OCI-M1 (cell line): ENCODE measurements around the gene CCL17.
"Not testable (repeated sequence)": the region's sequence is repeated elsewhere in the genome, so short reads cannot be mapped to it uniquely, and the experiment has no call there.

Experiments
- DNase-seq: peaks from one replicate; lab custom pipeline; 2025; lab: John Stamatoyannopoulos, UW

The CCL17 gene

DNA sequence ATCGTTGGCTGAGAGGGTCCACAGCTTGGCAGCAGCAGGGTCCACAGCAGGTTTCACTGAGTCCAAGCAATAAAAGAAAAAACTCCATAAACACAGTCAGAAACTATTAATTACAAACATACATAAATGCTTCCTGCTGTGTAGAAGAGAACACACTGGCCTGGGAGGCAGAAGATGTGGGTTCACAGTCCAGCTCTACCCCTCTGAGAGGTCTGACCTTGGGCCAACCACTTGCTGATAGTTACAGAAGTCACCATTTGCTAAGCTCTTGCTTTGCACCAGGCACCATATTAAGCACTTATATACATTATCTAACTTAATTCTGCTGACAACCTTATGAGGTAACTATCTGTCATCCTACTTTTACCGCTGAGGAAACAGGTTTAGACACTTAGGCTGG lies 27.9 kb downstream of the CCL17 start:
- no peak for DNase-seq

DNA sequence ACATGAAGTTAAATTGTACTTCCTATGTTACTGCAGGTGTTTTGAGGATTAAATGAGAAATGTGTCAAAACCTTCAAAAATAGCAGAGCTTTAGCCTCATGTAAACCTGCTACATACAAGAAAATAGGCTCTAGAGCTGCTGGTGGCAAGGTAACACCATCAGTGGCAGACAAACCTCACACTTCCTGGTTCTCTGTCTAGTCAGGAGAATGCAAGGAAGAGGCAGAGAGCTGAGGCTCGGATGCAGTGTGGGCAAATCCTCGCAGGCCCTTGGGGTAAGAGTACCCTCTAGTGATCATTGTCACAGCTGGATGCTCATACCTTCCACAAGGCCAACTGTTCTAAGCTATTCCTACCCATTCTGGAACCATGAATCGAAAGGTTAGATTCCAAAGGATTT lies 28.4 kb downstream of the CCL17 start:
- no peak for DNase-seq

DNA sequence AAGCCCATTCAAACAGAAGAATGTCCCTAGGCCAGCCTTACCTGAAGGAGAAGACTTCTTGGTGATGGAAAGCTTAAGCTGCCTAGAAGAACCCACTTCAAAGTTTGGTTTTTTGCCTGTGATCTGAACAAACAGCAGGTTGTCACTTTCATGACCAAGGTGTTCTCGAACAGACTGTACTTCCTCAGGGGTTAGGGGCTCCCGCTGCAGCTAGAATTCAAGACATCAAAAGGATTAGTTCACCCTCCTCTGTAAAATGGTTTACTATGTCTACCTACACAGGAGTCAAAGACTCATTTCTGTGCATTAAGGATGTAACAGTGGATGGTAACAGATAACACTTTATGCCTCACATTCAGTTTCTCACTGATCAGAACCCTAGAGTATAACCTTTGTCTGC lies 29.4 kb downstream of the CCL17 start:
- no peak for DNase-seq

DNA sequence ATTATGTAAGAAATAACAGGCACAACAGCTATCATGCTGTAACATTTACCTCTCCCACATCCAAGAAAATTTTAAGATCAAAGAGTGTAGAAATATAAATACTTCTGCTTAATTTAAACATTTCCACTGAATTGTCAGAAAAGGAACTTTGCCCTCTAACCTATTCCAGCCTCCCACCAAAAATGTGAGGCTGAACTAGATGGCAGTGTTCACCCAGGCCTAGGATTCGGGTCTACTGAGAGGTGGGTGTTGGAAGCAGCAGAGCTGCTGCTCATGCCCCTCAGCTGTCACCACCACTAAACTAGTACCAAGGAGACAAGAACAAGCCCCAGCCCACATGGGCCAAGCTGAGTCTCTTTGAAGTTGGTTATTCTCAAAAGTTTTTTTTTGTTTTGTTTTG lies 31.3 kb downstream of the CCL17 start:
- DNase-seq: no peak

DNA sequence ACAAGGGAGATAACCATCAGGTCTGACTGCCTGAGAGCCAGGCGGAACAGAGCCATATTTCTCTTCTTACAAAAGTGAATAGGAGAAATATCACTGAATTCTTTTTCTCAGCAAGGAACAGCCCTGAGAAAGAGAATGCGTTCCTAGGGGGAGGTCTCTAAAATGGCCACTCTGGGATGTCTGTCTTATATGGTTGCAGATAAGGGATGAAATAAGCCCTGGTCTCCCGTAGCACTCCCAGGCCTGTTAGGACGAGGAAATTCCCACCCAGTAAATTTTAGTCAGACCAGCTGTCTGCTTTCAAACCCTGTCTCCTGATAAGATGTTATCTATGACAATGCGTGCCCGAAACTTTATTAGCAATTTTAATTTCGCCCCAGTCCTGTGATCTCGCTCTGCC lies 35.4 kb downstream of the CCL17 start:
- DNase-seq: not testable (repeated sequence)

DNA sequence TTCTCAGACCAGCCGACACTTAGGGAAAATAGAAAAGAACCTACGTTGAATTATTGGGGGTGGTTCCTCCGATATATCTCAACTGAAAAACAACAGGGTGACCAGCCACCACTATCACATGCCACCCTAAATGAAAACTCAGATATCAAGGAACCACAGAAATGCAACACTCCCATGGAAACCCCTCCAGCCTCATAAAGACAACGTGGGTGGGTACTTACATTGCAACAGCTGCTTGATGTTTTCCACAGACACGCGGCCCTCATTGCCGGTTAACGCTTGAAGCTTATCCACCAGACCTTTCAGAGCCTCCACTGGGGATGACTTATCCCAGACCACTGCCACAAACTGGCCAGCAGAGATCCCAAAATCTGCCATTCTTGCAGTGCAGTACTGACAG lies 36.0 kb downstream of the CCL17 start:
- not testable (repeated sequence) for DNase-seq

DNA sequence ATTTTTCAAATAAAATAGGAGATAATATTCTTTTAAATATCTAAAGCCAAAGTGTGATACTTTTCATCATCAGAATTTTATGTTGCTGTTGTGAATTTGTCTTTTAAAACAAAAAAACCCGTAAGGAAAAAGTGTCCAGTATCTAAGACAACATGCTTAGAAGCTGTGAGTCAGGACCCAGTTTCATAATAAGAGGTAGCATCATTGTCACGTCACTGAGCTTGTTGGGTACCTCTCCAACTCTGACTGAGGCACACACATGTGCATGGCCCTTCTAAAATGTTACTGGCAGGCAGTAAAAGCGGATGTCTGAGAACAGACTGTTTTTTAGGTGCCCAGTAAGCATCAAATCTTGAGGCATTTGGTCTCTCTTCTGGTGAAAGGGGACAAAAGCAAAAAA lies 40.1 kb downstream of the CCL17 start:
- DNase-seq: no peak

DNA sequence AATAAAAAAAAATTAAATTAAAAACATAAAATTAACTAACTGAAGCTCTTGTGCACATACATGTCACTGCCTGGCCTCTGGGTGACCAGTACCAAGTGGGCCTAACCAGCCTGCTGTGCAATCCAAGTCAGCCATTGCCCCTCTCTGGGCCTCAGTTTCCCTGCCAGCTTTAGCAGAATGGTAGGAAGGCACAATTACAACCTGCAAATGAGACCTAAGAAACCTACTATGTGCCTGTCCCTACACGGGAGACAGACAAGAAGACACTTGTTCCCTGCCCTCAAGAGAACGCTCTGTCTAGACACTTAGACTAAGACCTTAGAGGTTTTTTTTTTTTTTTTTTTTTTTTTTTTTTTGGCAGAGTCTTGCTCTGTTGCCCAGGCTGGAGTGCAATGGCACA lies 40.9 kb downstream of the CCL17 start:
- DNase-seq: no peak

DNA sequence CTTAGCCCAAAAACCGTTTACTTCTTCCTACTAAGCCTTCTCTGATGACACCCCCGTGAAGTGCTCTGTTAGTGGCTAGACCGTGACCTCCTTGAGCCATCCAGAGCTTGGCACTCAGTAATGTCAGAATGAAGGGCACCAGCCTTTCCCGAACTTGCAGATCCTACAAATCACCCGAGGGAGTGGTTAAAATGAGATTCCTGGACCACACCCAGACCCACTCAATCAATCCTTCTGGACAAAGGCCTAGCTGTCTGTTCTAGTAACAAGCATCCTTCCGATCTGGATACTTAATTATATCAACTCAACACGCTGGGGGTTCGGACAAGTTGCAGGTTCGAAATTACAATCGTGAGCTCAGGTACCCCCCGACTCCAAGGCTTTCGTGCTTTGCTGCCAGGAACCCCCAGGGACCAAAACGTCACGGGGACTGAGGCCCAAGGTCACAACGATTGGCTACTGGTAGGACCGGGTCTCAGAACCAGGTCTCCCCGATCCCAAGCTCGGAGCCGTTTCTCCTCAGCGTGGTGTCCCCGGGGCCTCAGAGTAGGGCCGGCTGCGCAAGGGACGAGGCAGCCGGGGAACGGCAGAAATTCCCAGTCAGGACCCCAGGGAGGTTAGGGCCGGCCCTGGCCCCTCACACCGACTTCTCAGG lies 42.1 kb downstream of the CCL17 start:
- peak; percentile 32 for DNase-seq

DNA sequence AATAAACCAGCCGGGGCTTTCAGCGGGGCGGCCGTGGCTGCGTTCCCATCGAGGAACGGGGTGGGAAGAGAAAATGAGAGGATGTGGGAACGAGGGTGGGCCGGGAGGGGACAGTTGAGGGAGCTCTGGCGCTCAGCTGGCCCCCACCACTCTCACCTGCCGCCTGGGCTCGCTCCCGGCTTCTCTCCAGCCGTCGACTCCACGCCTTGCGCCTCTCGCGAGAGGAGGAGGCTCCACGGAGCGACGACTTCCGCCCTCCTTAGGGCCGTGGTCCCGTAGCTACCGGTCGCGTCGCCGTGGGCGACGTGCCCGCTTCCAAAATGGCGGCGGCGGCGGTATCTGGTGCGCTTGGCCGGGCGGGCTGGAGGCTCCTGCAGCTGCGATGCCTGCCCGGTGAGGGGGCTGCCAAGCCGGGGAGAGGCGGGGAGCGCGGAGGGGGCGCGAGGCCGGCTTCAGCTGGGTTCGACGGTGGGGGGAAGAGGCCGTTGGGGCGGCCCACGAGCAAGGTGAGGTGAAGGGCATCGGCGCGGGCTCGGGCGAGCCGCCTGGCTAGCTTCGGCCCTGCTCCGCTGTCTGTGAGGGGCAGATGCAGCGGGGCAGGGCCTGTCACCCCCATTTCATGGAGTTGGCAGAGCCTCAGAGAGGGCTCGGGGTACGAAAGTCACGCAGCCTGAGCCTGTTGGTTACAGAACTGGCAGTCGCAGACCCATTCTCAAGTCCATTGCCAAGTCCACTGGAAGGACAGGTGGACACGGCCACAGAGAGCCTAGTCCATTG lies 42.8 kb downstream of the CCL17 start, which contains the start of the genes CIAPIN1 and COQ9:
Gene CIAPIN1 (minus strand): TSS at position 200 of the 777 bp plus-strand sequence. CDS start 6,457 bp downstream, outside the sequence.
Gene COQ9 (plus strand): TSS at position 294 of the 777 bp plus-strand sequence. CDS start 27 bp downstream, at position 321.
- peak; percentile 90 for DNase-seq

DNA sequence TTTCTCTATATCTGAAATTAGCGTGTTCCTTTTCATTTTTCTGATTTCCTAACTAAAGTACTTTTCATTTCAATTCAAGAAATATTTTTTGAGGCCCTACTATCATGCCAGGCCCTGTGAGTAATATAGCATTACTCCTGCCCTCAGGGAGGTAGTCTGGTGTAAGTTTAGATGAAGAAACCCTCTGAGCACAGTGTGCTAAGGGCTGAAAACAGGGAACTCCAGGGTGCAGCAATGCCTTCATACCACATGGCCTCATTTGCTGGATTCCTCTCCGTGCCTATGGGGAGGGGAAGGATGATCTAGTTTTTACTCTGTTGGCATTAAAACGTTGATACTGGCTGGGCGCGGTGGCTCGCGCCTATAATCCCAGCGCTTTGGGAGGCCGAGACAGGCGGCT lies 47.5 kb downstream of the CCL17 start:
- DNase-seq: no peak

DNA sequence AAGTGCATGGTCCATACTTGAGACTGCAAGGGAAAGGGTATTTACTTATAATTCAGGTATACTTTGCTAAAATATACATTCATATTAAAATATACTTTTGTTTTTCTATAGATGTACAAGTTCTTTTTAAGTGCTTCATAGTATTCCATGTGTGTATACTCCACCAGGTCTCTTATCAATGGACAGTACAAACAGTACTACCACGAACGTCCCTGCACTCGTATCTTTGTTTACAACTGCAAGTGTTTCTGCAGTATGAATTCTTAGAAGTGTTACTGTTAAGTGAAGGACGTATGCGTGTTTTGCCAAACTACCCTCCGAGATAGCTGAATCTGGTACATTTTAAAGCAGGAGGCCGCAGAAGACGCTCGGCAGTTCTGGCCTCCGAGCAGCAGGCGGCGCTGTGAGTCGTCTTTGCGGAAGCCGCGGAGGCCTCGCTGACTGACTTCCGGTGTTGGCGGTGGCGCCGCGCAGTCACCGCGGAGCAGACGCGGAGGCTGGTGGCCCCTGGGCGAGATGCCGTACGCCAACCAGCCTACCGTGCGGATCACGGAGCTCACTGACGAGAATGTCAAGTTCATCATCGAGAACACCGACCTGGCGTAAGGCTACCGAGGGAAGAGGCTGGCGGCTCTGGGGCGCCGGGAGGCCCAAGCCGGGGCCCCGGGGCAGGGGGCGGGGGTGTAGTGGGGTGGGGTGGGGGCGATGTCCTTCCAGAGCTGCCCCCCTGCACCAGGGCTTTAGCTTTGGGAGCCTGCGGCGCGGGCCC lies 57.8 kb downstream of the CCL17 start, which contains the start of gene POLR2C:
Gene POLR2C (plus strand): TSS at position 471 of the 769 bp plus-strand sequence. CDS start 46 bp downstream, at position 517.
- DNase-seq: peak; percentile 90

DNA sequence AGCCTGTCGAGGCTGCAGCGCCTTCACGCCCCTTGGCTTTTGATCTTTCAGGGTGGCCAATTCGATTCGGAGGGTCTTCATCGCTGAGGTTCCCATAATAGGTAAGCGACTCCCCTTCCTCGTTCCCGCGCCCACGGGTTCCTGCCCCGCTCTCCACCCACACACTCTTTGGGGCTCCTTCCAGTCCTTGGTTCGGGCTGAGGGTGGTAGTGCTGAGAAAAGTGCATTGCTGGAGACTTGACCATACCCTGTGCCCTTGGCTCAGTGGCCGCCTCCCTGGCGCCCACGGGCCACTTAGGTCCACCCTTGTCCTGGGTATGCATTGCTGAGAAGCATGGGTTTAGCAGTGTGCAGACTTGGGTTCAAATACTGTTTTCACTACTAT lies 58.4 kb downstream of the CCL17 start:
- no peak for DNase-seq

DNA sequence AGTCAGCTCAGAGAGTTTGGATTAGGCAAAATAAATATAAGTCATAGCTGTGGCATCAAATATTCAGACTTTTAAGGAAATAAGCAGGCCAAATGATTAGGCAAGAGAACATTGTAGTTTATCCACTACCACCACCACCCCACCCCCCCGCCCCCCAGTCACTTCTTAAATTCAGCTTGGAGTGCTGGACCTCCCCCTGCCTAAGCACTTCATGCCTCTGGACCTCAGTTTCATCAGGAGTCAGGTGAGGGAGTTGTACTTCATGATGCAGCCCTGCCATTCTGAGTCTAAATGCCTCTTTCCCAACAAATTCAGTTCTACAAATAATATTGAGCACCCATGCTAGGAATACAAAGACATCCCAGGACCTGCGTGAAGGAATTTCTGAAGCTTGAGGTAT lies 60.0 kb downstream of the CCL17 start:
- no peak for DNase-seq
